ENCODE results near the gene MMP19. TPM values are rescaled to one million over a fixed set of nuclear protein-coding genes. Genes with fewer than 3 reads are reported as not detected.

Gene MMP19
- total and polyA plus RNA-seq, 2 of the 4 experiments (the other 2 are of a cell fraction), result 9.9 to 34.7 TPM

DNA sequence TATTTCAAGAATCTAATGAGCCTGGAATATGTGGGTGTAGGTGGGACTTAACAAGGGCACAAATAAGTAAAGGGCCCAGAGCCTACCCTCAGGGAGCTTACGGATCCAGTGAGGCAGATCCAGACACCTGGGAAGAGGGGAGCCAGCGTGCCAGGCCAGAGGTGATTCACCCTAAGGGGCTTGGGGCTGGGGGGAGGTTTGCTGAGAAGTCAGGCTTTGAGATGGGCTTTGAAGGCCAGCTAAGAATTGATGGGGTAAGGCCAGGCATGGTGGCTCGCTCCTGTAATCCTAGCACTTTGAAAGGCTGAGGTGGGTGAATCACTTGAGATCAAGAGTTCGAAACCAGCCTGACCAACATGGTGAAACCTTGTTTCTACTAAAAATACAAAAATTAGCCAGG lies 695 bp upstream of the MMP19 start:
- Histone ChIP-seq H2BK120ac (ENCODE audit: low read depth, low read length) (peak overlapping the region; percentile 87), H3K56ac (ENCODE audit: extremely low read depth, insufficient read depth, low read length) (peak overlapping the region; percentile 77; the same call in 1 of the 2 replicates), H4K8ac (ENCODE audit: low read depth in 2 of 2, low read length in 2 of 2) (peak overlapping the region; percentile 80 to 96; a peak in 2 of 4 replicates), H3K4me1 (ENCODE audit: control insufficient read depth, insufficient read depth, low read length) (peaks cover 19% of the 10 kb centered on the region), H3K14ac (replicated peaks; ENCODE audit: low read depth, low read length) (peak overlapping the region; percentile 77; the same call in 1 of the 2 replicates), H3K36me3 (ENCODE audit: control insufficient read depth, insufficient read depth, low read length) (peaks cover 16% of the 10 kb centered on the region), H2BK15ac (ENCODE audit: low read depth, low read length) (peak overlapping the region; percentile 94; the same call in 2 of the 3 replicates), H4K5ac (ENCODE audit: low read depth, low read length) (peak overlapping the region; percentile 58), H3K9me3 (ENCODE audit: control insufficient read depth, insufficient read depth, low read length) (no peaks in the 10 kb centered on the region), H3K4me3 (ENCODE audit: insufficient read depth, low read depth, low read length) (no peak overlapping the region), H3K27ac (ENCODE audit: insufficient read depth, low read length) (no peak overlapping the region), H2BK20ac (ENCODE audit: low read depth, low read length) (peak overlapping the region; percentile 96), H3K4me2 (ENCODE audit: low read depth, low read length) (no peak overlapping the region), H3K79me1 (ENCODE audit: low read depth in 1 of 2, low read length in 2 of 2) (peaks cover 13 to 33% of the 10 kb centered on the region in 2 experiments), H4K20me1 (ENCODE audit: insufficient read depth, low read length) (no peaks in the 10 kb centered on the region), H3K9me1 (ENCODE audit: insufficient read depth, low read length) (peaks cover 21% of the 10 kb centered on the region), H2AK5ac (ENCODE audit: low read depth, low read length) (peak overlapping the region; percentile 76), H3K18ac (ENCODE audit: low read depth, low read length) (no peak overlapping the region), H3K9ac (ENCODE audit: low read depth, low read length) (no peak overlapping the region), H2AK9ac (replicated peaks; ENCODE audit: low read depth, low read length, poor library complexity) (peak overlapping the region; percentile 50), H3K4ac (ENCODE audit: low read depth, low read length) (peak overlapping the region; percentile 95), H3K23ac (ENCODE audit: low read depth, low read length) (no peak overlapping the region), H3K27me3 (ENCODE audit: control insufficient read depth, insufficient read depth, low read length) (no peaks in the 10 kb centered on the region), H2AFZ (replicated peaks; ENCODE audit: low read length, poor library complexity) (no peak overlapping the region), H4K91ac (ENCODE audit: insufficient read depth, low read depth, low read length) (peak overlapping the region; percentile 81), H2BK5ac (ENCODE audit: low read depth, low read length, poor library complexity, severe bottlenecking) (no peak overlapping the region)
- TF ChIP-seq RAD21 (IDR thresholded peaks at IDR 0.05; ENCODE audit: low read length) (no peak), MAZ (IDR thresholded peaks at IDR 0.05; ENCODE audit: borderline replicate concordance, low read depth, low read length) (no peak)
- TF ChIP-seq, protein P1, sequence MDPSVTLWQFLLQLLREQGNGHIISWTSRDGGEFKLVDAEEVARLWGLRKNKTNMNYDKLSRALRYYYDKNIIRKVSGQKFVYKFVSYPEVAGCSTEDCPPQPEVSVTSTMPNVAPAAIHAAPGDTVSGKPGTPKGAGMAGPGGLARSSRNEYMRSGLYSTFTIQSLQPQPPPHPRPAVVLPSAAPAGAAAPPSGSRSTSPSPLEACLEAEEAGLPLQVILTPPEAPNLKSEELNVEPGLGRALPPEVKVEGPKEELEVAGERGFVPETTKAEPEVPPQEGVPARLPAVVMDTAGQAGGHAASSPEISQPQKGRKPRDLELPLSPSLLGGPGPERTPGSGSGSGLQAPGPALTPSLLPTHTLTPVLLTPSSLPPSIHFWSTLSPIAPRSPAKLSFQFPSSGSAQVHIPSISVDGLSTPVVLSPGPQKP (IDR thresholded peaks at IDR 0.05; ENCODE audit: borderline replicate concordance, low read depth, low read length), result no peak
- intact Hi-C loops (cut with micrococcal nuclease), result no loop called here
- WGBS, 2 experiments (ENCODE audit: extremely low coverage in 2 of 2, insufficient read length in 1 of 2), result no CpG with 5 or more reads among the region's 4 CpGs
- in situ Hi-C loops (cut with MboI; ENCODE audit: low sequenced_read_pairs), result no loop called here
- DNase-seq (no peak), ATAC-seq (ENCODE audit: low read depth) (no peak)
- BruUV-seq (replicated peaks), result no TSS peak
- ChIA-PET POLR2A (ENCODE audit: unreplicated experiment) (no interaction called here), CTCF (interaction anchor here (0.5 kb wide), 1 partner anchor 22 kb away, joined by 3 read pairs; no protein-coding TSS in a partner anchor)
- dilution Hi-C loops (cut with HindIII; ENCODE audit: low sequenced_read_pairs, unreplicated experiment), result no loop called here
